ENCODE measurements around the gene OSBPL9.

OSBPL9 gene

GRCh38 chr1:51761351-51761750 lies 144.5 kb downstream of the OSBPL9 start:
- TF ChIP-seq SPI1 (IDR thresholded peaks at IDR 0.05; ENCODE audit: low read depth, low read length) (peak; percentile 48), POLR2AphosphoS5 (IDR thresholded peaks at IDR 0.05; ENCODE audit: low read depth, low read length) (no peak)
- peak; percentile 51 for FAIRE-seq
- no peak for DNase-seq (ENCODE audit: insufficient read length, low spot score)

- TF ChIP-seq TAF1 (IDR thresholded peaks at IDR 0.05; ENCODE audit: low read depth, low read length) (no peak), POLR2A (IDR thresholded peaks at IDR 0.05; ENCODE audit: low read depth, low read length) (no peak), POU2F2 (IDR thresholded peaks at IDR 0.05; ENCODE audit: low read depth, low read length) (no peak), PAX5 (IDR thresholded peaks at IDR 0.05; ENCODE audit: insufficient read depth, low read length, severe bottlenecking) (no peak), POLR2AphosphoS5 (IDR thresholded peaks at IDR 0.05; ENCODE audit: low read depth, low read length) (no peak), SPI1 (IDR thresholded peaks at IDR 0.05; ENCODE audit: low read depth, low read length) (no peak)
- peak; percentile 31 for DNase-seq (ENCODE audit: insufficient read length, low spot score)
- peak; percentile 77 for FAIRE-seq
Observed at GRCh38 chr1:51768971-51769588, 152.2 kb downstream of the OSBPL9 start.

- FAIRE-seq = no peak
- DNase-seq (ENCODE audit: insufficient read length, low spot score) = no peak
- no peak for TF ChIP-seq POU2F2 (IDR thresholded peaks at IDR 0.05; ENCODE audit: low read depth, low read length)
- TF ChIP-seq SPI1 (IDR thresholded peaks at IDR 0.05; ENCODE audit: low read depth, low read length) = peak; percentile 77
- no peak for TF ChIP-seq POLR2A (IDR thresholded peaks at IDR 0.05; ENCODE audit: low read depth, low read length)
- no peak for TF ChIP-seq TAF1 (IDR thresholded peaks at IDR 0.05; ENCODE audit: low read depth, low read length)
Observed at GRCh38 chr1:51776408-51776807, 159.5 kb downstream of the OSBPL9 start.

- DNase-seq (ENCODE audit: insufficient read length, low spot score) (no peak), FAIRE-seq (no peak)
- TF ChIP-seq POLR2AphosphoS5 (IDR thresholded peaks at IDR 0.05; ENCODE audit: low read depth, low read length) = no peak
- TF ChIP-seq PAX5 (IDR thresholded peaks at IDR 0.05; ENCODE audit: insufficient read depth, low read length, severe bottlenecking) = no peak
- no peak for TF ChIP-seq SPI1 (IDR thresholded peaks at IDR 0.05; ENCODE audit: low read depth, low read length)
- no peak for TF ChIP-seq TAF1 (IDR thresholded peaks at IDR 0.05; ENCODE audit: low read depth, low read length)
- no peak for TF ChIP-seq POU2F2 (IDR thresholded peaks at IDR 0.05; ENCODE audit: low read depth, low read length)
- no peak for TF ChIP-seq POLR2A (IDR thresholded peaks at IDR 0.05; ENCODE audit: low read depth, low read length)
Observed at GRCh38 chr1:51780927-51781326, 164.0 kb downstream of the OSBPL9 start.

- FAIRE-seq = no peak
- no peak for DNase-seq (ENCODE audit: insufficient read length, low spot score)
- TF ChIP-seq TAF1 (IDR thresholded peaks at IDR 0.05; ENCODE audit: low read depth, low read length) = no peak
- TF ChIP-seq PAX5 (IDR thresholded peaks at IDR 0.05; ENCODE audit: insufficient read depth, low read length, severe bottlenecking) = no peak
- TF ChIP-seq POLR2A (IDR thresholded peaks at IDR 0.05; ENCODE audit: low read depth, low read length) = no peak
- TF ChIP-seq POLR2AphosphoS5 (IDR thresholded peaks at IDR 0.05; ENCODE audit: low read depth, low read length) = no peak
- no peak for TF ChIP-seq SPI1 (IDR thresholded peaks at IDR 0.05; ENCODE audit: low read depth, low read length)
- TF ChIP-seq POU2F2 (IDR thresholded peaks at IDR 0.05; ENCODE audit: low read depth, low read length) = no peak
Observed at GRCh38 chr1:51784997-51785421, 168.1 kb downstream of the OSBPL9 start.

- FAIRE-seq (no peak), DNase-seq (ENCODE audit: insufficient read length, low spot score) (no peak)
- TF ChIP-seq POLR2AphosphoS5 (IDR thresholded peaks at IDR 0.05; ENCODE audit: low read depth, low read length) (no peak), POLR2A (IDR thresholded peaks at IDR 0.05; ENCODE audit: low read depth, low read length) (no peak), TAF1 (IDR thresholded peaks at IDR 0.05; ENCODE audit: low read depth, low read length) (no peak), PAX5 (IDR thresholded peaks at IDR 0.05; ENCODE audit: insufficient read depth, low read length, severe bottlenecking) (no peak), SPI1 (IDR thresholded peaks at IDR 0.05; ENCODE audit: low read depth, low read length) (no peak), POU2F2 (IDR thresholded peaks at IDR 0.05; ENCODE audit: low read depth, low read length) (no peak)
Observed at GRCh38 chr1:51788938-51789337, 172.0 kb downstream of the OSBPL9 start.

GRCh38 chr1:51789342-51789741 lies 172.4 kb downstream of the OSBPL9 start:
- TF ChIP-seq TAF1 (IDR thresholded peaks at IDR 0.05; ENCODE audit: low read depth, low read length) (no peak), SPI1 (IDR thresholded peaks at IDR 0.05; ENCODE audit: low read depth, low read length) (no peak), POU2F2 (IDR thresholded peaks at IDR 0.05; ENCODE audit: low read depth, low read length) (no peak), PAX5 (IDR thresholded peaks at IDR 0.05; ENCODE audit: insufficient read depth, low read length, severe bottlenecking) (no peak), POLR2AphosphoS5 (IDR thresholded peaks at IDR 0.05; ENCODE audit: low read depth, low read length) (no peak), POLR2A (IDR thresholded peaks at IDR 0.05; ENCODE audit: low read depth, low read length) (no peak)
- no peak for DNase-seq (ENCODE audit: insufficient read length, low spot score)
- FAIRE-seq = no peak

GRCh38 chr1:51790385-51790784 lies 173.5 kb downstream of the OSBPL9 start:
- TF ChIP-seq POU2F2 (IDR thresholded peaks at IDR 0.05; ENCODE audit: low read depth, low read length) (no peak), PAX5 (IDR thresholded peaks at IDR 0.05; ENCODE audit: insufficient read depth, low read length, severe bottlenecking) (no peak), SPI1 (IDR thresholded peaks at IDR 0.05; ENCODE audit: low read depth, low read length) (no peak), POLR2A (IDR thresholded peaks at IDR 0.05; ENCODE audit: low read depth, low read length) (no peak; the same call in 1 of the 2 replicates), TAF1 (IDR thresholded peaks at IDR 0.05; ENCODE audit: low read depth, low read length) (no peak)
- DNase-seq (ENCODE audit: insufficient read length, low spot score) (no peak), FAIRE-seq (no peak)

GRCh38 chr1:51791888-51792287 lies 175.0 kb downstream of the OSBPL9 start:
- TF ChIP-seq POLR2A (IDR thresholded peaks at IDR 0.05; ENCODE audit: low read depth, low read length) = no peak
- TF ChIP-seq POLR2AphosphoS5 (IDR thresholded peaks at IDR 0.05; ENCODE audit: low read depth, low read length) = peak; percentile 77
- DNase-seq (ENCODE audit: insufficient read length, low spot score) = no peak

GRCh38 chr1:51792864-51793263 lies 176.0 kb downstream of the OSBPL9 start:
- FAIRE-seq (no peak), DNase-seq (ENCODE audit: insufficient read length, low spot score) (no peak)
- TF ChIP-seq POLR2AphosphoS5 (IDR thresholded peaks at IDR 0.05; ENCODE audit: low read depth, low read length) (no peak), SPI1 (IDR thresholded peaks at IDR 0.05; ENCODE audit: low read depth, low read length) (no peak)

More at GRCh38 chr1:51791888-51792287, 175.0 kb downstream of the OSBPL9 start:
- no peak for FAIRE-seq
